ENCODE data around the gene NRAP.

Gene NRAP

DNA sequence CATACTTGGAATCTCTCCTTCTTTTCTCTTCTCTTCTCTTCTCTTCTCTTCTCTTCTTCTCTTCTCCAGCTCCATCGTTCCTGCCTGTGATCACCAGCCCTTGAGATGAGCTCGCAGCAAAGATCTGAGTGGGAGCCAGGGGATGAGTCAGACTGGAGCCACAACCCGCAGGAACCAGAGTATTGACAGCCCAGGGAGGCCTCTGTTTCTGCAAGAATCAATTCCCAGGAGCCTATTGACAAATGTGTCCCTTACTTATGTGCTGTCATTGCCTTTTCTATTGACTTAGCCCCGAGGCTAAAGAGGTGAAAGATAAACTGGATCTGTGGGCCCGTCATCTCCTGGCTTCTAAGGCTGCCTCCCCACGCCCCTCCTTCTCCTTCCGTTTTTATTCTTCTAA is 124.1 kb downstream of the NRAP start:
- in situ Hi-C loops (cut with MboI; ENCODE audit: low sequenced_read_pairs) = no loop called here
